ENCODE results near the gene PTBP1. TPM values are rescaled to one million over a fixed set of nuclear protein-coding genes. Genes with fewer than 3 reads are reported as not detected.

The PTBP1 gene
- total and polyA plus RNA-seq, 2 of the 13 experiments (the other 11 are each of a cell fraction or from before 2014, with no cell fraction given), result 195 to 288 TPM

DNA sequence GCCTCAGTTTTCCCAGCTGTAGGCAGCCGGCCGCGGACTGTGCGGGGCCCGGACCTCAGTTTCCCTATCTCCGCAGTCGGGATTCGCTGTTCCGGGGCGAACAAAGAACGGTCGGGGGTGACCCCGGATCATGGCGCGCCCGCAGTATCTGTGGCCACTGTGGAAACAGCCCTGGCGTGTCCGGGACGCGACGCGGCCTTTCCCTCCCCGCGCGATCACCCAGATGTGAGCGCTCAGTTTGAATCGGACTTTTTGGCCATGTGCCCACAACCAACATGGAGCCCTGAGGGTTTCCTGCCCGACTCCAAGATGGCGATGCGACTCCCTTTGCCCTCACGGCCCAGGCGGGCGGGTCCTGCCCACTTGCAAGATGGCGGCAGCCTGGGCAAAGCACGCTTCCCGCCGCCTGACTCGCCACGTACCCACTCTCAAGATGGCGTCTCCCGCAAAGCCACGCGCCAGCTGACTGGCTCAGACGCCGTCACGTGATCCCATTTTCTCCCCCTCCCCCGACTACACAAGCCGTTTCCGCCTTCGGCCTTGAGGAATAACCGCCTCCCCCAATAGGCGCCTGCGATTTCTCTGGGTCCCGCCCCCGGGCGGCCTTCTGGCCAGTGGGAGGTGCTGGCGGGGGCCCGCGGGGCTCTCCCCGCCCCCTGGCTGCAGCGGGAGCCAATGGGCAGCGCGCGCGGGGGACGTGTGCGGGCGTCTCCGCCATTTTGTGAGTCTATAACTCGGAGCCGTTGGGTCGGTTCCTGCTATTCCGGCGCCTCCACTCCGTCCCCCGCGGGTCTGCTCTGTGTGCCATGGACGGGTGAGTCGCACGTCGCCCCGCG, at the start of gene PTBP1 (continued):
- TF ChIP-seq, protein P1, sequence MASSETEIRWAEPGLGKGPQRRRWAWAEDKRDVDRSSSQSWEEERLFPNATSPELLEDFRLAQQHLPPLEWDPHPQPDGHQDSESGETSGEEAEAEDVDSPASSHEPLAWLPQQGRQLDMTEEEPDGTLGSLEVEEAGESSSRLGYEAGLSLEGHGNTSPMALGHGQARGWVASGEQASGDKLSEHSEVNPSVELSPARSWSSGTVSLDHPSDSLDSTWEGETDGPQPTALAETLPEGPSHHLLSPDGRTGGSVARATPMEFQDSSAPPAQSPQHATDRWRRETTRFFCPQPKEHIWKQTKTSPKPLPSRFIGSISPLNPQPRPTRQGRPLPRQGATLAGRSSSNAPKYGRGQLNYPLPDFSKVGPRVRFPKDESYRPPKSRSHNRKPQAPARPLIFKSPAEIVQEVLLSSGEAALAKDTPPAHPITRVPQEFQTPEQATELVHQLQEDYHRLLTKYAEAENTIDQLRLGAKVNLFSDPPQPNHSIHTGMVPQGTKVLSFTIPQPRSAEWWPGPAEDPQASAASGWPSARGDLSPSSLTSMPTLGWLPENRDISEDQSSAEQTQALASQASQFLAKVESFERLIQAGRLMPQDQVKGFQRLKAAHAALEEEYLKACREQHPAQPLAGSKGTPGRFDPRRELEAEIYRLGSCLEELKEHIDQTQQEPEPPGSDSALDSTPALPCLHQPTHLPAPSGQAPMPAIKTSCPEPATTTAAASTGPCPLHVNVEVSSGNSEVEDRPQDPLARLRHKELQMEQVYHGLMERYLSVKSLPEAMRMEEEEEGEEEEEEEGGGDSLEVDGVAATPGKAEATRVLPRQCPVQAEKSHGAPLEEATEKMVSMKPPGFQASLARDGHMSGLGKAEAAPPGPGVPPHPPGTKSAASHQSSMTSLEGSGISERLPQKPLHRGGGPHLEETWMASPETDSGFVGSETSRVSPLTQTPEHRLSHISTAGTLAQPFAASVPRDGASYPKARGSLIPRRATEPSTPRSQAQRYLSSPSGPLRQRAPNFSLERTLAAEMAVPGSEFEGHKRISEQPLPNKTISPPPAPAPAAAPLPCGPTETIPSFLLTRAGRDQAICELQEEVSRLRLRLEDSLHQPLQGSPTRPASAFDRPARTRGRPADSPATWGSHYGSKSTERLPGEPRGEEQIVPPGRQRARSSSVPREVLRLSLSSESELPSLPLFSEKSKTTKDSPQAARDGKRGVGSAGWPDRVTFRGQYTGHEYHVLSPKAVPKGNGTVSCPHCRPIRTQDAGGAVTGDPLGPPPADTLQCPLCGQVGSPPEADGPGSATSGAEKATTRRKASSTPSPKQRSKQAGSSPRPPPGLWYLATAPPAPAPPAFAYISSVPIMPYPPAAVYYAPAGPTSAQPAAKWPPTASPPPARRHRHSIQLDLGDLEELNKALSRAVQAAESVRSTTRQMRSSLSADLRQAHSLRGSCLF (CRISPR knock-in tag; IDR thresholded peaks at IDR 0.05; ENCODE audit: borderline replicate concordance), result no peak
- TF ChIP-seq, protein P2, sequence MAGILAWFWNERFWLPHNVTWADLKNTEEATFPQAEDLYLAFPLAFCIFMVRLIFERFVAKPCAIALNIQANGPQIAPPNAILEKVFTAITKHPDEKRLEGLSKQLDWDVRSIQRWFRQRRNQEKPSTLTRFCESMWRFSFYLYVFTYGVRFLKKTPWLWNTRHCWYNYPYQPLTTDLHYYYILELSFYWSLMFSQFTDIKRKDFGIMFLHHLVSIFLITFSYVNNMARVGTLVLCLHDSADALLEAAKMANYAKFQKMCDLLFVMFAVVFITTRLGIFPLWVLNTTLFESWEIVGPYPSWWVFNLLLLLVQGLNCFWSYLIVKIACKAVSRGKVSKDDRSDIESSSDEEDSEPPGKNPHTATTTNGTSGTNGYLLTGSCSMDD (CRISPR knock-in tag; IDR thresholded peaks at IDR 0.05), result no peak
- TF ChIP-seq, protein P3, sequence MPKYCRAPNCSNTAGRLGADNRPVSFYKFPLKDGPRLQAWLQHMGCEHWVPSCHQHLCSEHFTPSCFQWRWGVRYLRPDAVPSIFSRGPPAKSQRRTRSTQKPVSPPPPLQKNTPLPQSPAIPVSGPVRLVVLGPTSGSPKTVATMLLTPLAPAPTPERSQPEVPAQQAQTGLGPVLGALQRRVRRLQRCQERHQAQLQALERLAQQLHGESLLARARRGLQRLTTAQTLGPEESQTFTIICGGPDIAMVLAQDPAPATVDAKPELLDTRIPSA (CRISPR knock-in tag; IDR thresholded peaks at IDR 0.05; ENCODE audit: borderline replicate concordance), result no peak
- TF ChIP-seq EED (CRISPR knock-in tag; IDR thresholded peaks at IDR 0.05) (0 out of 2 replicates have a peak, but pooled peaks have one; percentile 73), ZNF382 (CRISPR knock-in tag; IDR thresholded peaks at IDR 0.05; ENCODE audit: borderline replicate concordance) (no peak), ZFP36 (IDR thresholded peaks at IDR 0.05; ENCODE audit: borderline replicate concordance, low read depth, low read length, partially characterized antibody) (no peak), SNAPC2 (CRISPR knock-in tag; IDR thresholded peaks at IDR 0.05) (no peak; the same call in 1 of the 2 replicates), CBX1 (IDR thresholded peaks at IDR 0.05; ENCODE audit: low read depth) (no peak), NFE2L1 (CRISPR knock-in tag; IDR thresholded peaks at IDR 0.05; ENCODE audit: borderline replicate concordance) (no peak)
- TF ChIP-seq, protein P4, sequence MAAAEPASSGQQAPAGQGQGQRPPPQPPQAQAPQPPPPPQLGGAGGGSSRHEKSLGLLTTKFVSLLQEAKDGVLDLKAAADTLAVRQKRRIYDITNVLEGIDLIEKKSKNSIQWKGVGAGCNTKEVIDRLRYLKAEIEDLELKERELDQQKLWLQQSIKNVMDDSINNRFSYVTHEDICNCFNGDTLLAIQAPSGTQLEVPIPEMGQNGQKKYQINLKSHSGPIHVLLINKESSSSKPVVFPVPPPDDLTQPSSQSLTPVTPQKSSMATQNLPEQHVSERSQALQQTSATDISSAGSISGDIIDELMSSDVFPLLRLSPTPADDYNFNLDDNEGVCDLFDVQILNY (CRISPR knock-in tag; conservative IDR thresholded peaks at IDR 0.05), result peak; percentile 84
- TF ChIP-seq, protein P5, sequence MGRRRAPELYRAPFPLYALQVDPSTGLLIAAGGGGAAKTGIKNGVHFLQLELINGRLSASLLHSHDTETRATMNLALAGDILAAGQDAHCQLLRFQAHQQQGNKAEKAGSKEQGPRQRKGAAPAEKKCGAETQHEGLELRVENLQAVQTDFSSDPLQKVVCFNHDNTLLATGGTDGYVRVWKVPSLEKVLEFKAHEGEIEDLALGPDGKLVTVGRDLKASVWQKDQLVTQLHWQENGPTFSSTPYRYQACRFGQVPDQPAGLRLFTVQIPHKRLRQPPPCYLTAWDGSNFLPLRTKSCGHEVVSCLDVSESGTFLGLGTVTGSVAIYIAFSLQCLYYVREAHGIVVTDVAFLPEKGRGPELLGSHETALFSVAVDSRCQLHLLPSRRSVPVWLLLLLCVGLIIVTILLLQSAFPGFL (CRISPR knock-in tag; IDR thresholded peaks at IDR 0.05), result no peak
- TF ChIP-seq, protein P6, sequence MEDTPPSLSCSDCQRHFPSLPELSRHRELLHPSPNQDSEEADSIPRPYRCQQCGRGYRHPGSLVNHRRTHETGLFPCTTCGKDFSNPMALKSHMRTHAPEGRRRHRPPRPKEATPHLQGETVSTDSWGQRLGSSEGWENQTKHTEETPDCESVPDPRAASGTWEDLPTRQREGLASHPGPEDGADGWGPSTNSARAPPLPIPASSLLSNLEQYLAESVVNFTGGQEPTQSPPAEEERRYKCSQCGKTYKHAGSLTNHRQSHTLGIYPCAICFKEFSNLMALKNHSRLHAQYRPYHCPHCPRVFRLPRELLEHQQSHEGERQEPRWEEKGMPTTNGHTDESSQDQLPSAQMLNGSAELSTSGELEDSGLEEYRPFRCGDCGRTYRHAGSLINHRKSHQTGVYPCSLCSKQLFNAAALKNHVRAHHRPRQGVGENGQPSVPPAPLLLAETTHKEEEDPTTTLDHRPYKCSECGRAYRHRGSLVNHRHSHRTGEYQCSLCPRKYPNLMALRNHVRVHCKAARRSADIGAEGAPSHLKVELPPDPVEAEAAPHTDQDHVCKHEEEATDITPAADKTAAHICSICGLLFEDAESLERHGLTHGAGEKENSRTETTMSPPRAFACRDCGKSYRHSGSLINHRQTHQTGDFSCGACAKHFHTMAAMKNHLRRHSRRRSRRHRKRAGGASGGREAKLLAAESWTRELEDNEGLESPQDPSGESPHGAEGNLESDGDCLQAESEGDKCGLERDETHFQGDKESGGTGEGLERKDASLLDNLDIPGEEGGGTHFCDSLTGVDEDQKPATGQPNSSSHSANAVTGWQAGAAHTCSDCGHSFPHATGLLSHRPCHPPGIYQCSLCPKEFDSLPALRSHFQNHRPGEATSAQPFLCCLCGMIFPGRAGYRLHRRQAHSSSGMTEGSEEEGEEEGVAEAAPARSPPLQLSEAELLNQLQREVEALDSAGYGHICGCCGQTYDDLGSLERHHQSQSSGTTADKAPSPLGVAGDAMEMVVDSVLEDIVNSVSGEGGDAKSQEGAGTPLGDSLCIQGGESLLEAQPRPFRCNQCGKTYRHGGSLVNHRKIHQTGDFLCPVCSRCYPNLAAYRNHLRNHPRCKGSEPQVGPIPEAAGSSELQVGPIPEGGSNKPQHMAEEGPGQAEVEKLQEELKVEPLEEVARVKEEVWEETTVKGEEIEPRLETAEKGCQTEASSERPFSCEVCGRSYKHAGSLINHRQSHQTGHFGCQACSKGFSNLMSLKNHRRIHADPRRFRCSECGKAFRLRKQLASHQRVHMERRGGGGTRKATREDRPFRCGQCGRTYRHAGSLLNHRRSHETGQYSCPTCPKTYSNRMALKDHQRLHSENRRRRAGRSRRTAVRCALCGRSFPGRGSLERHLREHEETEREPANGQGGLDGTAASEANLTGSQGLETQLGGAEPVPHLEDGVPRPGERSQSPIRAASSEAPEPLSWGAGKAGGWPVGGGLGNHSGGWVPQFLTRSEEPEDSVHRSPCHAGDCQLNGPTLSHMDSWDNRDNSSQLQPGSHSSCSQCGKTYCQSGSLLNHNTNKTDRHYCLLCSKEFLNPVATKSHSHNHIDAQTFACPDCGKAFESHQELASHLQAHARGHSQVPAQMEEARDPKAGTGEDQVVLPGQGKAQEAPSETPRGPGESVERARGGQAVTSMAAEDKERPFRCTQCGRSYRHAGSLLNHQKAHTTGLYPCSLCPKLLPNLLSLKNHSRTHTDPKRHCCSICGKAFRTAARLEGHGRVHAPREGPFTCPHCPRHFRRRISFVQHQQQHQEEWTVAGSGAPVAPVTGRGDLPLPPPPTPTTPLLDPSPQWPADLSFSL (CRISPR knock-in tag; IDR thresholded peaks at IDR 0.05), result no peak
